HG03571 (cell line): ENCODE results near the gene ST6GALNAC2.
"Not testable (repeated sequence)": the region's sequence is repeated elsewhere in the genome, so short reads cannot be mapped to it uniquely, and the experiment has no call there.

Experiments
- ATAC-seq: cut with Tn5 transposase; IDR thresholded peaks from one replicate; pipeline ENCODE4 v1.9.1; 2021; ENCODE audit not compliant: unreplicated experiment

Gene ST6GALNAC2

DNA sequence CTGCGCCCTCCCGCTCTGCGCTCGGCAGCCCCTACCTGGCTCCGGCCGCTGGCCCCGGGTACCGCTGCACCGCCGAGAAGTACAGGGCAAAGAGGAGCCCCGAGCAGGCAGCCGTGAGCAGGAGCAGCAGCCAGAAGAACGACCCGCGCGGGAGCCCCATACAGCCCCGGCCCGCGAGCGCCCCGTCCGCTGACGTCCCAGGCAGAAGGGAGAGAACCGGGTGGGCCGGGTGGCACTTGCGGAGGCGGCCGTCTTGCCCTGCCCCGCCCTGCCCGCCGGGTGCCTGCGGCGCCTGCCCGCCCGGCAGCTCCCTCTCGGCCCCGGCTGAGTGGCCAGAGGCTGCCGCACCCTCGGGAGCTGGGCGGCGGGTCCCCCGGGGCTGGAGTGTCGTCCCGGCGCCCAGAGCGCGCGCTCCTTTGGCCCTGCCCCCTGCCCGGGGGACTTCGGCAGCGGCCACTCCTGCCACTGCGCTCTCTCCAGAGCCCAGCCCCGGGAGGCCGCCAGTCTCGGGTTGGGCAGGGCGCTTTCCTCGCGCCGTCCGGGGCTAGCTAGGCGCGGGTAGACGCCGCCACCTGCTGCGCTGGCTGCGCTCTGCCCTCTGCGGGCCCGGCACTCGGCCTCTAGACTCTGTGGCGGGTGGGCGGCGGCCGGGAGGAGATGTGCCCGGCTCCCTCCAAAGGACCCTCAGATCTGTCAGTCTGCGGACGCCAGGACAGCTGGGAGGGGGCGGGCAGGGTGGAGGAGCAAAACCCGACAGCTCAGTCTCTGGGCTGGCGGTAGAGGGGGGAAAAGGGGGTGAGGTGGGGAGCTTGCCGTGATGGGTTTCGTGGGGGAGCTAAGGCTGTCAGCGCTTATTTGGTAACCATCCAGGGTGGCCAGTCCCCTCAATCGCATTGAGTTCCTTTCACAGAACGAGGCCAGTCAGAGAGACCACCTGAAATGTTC is at the start of gene ST6GALNAC2:
Gene ST6GALNAC2, minus strand, starts transcription at position 212 of the 945 bp plus-strand sequence. Its CDS starts 52 bp downstream, at position 160.
- ATAC-seq, result no peak

DNA sequence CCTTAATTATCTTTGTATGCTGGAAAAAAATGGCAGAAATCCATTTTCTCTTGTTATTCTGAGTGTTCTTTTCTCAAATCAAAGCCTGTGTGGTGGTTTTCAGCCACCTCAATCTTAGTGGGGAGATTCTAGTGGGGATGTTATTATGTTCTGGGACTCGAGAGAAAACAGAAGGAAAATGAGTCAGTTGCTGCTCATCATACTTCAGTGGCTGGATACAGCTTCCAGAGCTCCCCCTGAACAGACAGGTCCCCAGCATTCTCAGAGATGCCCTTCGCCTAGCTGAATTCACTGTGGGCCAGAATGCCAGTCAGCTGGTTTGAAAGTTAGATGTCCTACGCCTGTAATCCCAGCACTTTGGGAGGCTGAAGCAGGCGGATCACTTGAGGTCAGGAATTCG is 49.4 kb upstream of the ST6GALNAC2 start:
- ATAC-seq, result no peak

- no peak for ATAC-seq
These were observed 48.1 kb upstream of the ST6GALNAC2 start for GRCh38 chr17:76633628-76634328.

DNA sequence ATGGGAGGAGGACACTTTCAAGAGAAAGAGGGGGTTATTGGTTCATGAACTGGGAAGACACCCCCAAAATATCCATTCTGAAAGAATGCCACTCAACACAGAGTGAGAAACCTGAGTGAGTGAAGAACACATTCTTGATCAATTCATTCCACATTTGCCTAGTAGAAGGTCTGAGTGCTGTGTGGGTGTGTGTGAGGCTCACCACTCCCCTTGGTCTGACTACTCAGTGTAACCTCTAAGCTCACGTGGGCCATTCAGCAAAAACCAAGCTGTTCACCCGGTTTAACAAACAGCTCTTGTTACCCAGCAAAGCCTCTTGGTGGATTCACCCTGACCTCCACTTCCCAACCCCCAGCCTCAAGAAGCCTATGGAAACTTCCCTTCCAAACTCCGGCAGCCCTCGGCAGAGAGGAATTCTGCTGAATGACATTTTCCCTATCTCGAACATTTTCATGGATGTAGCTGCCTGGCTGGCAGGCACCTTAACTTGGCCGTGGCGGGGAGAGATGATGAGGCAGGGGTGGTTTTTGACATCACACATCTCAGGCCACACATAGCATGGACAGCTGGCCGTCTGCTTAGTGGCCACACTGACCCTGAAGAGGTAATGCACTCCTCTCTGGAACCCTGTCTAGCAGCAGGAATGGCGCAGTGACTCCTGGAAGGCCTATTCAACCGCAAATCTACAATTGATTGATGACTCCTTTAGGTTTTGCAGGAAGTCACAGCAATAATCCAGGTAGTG is 46.3 kb upstream of the ST6GALNAC2 start:
- no peak for ATAC-seq

DNA sequence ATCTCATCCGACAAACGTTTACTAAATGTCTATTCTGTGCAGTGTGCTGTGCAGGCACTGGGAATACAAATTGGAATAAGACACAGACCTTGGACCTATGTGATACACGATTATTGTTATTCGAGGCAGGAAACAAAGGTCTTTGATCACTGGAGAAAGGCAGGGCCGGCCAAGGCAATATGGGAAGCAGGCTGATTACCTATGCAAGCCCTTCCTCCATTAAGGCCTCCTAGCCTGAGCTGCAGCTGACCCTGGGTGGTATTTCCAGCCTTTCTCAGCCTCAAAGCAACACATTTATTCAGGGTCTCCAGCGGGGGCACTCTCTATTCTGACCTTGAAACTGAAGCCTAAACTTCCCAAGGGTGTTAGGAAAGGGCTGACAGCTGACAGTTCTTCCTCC is 44.5 kb upstream of the ST6GALNAC2 start:
- ATAC-seq, result no peak

DNA sequence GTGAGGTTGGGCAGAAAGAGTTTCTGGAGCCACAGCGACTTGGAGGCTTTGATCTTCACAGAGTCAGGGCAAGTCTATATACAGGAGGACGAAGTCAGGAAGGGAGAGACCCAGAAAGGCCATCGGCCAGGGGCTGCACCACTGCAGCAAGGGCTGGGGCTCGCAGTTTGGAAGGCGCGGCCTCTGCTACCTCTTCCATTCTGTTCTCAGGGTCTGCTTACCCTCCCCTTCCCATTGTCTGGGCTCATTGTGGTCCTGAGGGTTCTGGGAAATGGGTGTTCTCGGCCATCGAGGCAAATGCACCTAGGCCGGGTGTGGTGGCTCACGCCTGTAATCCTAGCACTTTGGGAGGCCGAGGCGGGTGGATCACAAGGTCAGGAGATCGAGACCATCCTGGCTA is 41.9 kb upstream of the ST6GALNAC2 start:
- no peak for ATAC-seq

DNA sequence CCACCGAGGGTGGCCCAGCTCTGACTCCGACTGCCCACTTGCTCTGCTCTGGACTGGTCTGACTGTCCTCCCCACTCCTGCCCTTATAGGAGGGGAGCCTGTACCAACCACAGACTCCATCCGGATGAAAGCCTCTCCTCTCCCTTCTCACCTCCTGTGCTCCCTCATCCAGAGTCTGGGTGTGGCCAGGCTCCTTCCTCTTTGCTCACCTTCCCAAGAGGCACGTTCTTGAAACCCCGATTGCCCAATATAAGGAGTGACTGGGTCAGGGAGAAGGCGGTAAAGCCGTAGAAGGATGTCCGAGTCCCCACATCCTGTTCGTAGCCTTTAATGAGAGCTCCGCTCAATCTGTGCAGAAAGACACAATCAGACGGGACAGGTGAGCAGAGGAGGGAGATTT is 40.8 kb upstream of the ST6GALNAC2 start:
- ATAC-seq, result no peak

GRCh38 chr17:76625496-76625895 is 39.8 kb upstream of the ST6GALNAC2 start:
- ATAC-seq, result no peak

GRCh38 chr17:76623271-76624146 is 37.8 kb upstream of the ST6GALNAC2 start:
- ATAC-seq, result no peak

DNA sequence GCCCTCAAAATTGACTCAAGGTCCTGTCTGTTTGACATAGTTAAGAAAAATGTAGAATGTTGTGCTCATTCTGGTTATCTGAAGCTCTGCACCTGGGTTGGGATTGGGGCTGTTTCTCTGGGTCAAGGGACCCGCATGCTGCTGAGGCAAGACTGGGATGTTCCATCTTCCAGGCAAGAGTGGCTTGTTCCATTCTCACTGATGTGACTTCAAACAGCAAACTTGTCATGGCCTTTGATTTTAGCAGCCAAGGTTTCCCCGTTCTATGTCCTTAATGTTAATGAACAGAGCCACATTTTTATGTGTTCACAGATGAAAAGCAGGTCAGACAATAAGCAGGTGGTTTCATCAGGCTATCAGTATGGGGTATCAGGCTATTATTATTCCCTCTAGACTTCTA is 32.2 kb upstream of the ST6GALNAC2 start:
- ATAC-seq, result no peak

- no peak for ATAC-seq
These were observed 29.4 kb upstream of the ST6GALNAC2 start for GRCh38 chr17:76614912-76615617.

GRCh38 chr17:76614064-76614759 is 28.6 kb upstream of the ST6GALNAC2 start:
- not testable (repeated sequence) for ATAC-seq

DNA sequence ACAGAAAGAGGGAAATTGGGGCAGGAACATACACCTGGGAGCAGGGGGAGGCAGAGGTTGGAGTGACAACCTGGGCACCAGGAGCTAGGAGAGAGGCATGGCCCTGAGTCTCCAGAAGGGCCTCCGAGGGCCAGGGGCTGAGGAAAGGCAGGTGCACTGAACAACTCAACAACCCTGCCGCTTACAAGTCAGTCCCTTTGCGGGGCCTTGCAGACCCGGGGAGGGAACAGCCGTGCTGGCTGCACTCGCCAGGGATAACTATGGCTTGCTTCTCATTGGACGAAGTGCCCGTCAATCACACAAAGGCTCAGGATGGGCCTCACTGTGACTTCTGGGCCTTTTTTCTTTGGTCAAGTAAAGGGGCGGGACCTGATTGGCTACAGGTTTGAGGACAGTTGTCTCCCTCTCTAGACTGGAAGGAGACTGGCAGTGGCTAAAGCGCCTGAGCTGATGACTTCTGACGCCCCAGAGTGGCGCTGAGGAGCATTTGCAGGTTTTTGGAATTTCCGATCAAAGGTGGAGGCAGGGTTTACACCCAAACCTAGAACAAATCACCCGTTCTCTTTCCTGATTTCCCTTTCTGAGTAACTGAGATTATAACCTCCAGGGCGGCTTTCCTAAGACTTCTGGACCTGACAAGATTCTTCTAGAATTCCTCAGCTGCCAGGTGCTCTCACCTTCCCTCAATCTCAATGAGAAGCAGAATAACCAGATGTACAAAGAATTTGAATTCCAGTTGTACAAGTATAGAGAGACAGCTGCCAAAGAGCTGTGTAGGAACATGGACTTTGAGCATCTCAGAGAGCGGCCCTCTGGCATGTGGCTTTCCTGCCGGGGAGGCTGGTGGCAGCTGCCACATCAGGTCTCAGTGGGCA is 27.6 kb upstream of the ST6GALNAC2 start:
- no peak for ATAC-seq

- ATAC-seq, result no peak
These were observed 26.8 kb upstream of the ST6GALNAC2 start for GRCh38 chr17:76612465-76612864.

DNA sequence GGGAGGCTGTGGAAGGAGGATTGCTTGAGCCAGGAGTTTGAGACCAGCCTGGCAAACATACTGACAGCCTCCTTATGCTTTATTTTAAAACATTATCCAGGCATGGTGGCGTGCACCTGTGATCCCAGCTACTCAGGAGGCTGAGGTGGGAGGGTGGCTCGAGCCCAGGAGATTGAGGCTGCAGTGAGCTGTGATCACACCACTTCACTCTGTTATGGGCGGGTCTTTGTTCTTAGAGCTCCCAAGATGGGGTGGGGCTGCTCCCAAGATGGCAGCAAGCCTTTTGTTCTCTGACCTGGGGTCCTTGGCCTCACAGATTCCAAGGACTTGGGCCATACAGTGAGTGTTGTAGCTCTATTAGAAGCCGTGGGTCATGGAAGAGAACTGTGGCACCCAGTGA is 26.1 kb upstream of the ST6GALNAC2 start:
- ATAC-seq, result no peak

- not testable (repeated sequence) for ATAC-seq
These were observed 25.6 kb upstream of the ST6GALNAC2 start for GRCh38 chr17:76611080-76611749.

DNA sequence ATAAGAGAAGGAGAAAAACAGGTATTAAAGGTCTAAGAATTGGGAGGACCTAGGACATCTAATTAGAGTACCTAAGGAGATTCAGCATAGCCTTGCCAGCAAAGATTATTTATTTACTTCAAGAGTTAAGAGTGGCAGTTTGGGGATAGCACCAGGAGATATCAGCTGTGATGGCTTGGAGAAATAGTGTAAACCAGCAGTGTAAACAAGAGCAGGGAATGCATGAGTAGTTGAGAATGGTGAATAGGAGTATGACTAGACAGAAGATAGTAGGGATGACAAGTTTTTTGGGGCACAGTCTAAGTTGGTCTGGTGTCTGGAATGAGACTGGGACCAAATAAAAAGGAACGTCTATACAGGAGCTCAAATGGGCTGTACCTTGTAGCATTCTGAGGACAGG is 21.0 kb upstream of the ST6GALNAC2 start:
- ATAC-seq, result not testable (repeated sequence)

- ATAC-seq, result no peak
These were observed 15.4 kb upstream of the ST6GALNAC2 start for GRCh38 chr17:76601065-76601464.
